GM12878 (cell line): ENCODE results near the gene PTPRN2. TPM values are rescaled to one million over a fixed set of nuclear protein-coding genes. Genes with fewer than 3 reads are reported as not detected.

Source experiments
- ATAC-seq: fragments of 200-7000 bp; cut with Tn5 transposase; 3 replicates; pipeline ENCODE4 v1.9.1; 2020; ENCODE audit warnings: mild to moderate bottlenecking, moderate library complexity
- BruUV-seq: library from RNA; stranded (reverse); fragments of 400-500 nt; replicated peaks from 2 replicates; lab custom pipeline; 2021; lab: Mats Ljungman, UMichigan
- CTCF ChIA-PET: fragments of 300-600 bp; sonication (Branson Sonifier 250); formaldehyde crosslinking; extraction: SDS; loops from one replicate; lab custom pipeline; 2021; ENCODE audit warnings: inconsistent platforms; lab: Yijun Ruan, JAX
- POLR2A ChIA-PET: fragments of 350-600 bp; formaldehyde crosslinking; extraction: SDS; loops from one replicate; lab custom pipeline; 2021; ENCODE audit warnings: inconsistent platforms; lab: Charles Lee
- RAD21 ChIA-PET: fragments of 300-600 bp; sonication (Branson Sonifier 250); formaldehyde crosslinking; loops from one replicate; lab custom pipeline; 2023; ENCODE audit warnings: antibody characterized with exemption; ENCODE audit not compliant: unreplicated experiment; lab: Charles Lee
- SMC1A ChIA-PET: fragments of 300-600 bp; sonication (Branson Sonifier 250); formaldehyde crosslinking; loops from one replicate; lab custom pipeline; 2023; ENCODE audit not compliant: unreplicated experiment, uncharacterized antibody; lab: Charles Lee
- DNase-seq: peaks from one replicate; pipeline ENCODE4 v3.0.0-alpha.2; 2011; ENCODE audit warnings: low read depth, low spot score
- FAIRE-seq: peaks from 3 replicates; lab custom pipeline; 2011; peaks lifted over from hg19 to GRCh38; lab: Jason Lieb, UNC
- H2AFZ ChIP-seq: 2 replicates; pipeline ENCODE4 v1.6.0; 2011; ENCODE audit warnings: low read depth, low read length, control low read depth; ENCODE audit not compliant: control insufficient read depth
- H3K27ac ChIP-seq: 2 replicates; pipeline ENCODE4 v1.5.1; 2011; ENCODE audit warnings: control low read depth; ENCODE audit not compliant: control insufficient read depth, insufficient read depth
- H3K27me3 ChIP-seq, 2 experiments: replicated peaks in 1 of 2; 2 replicates each; pipeline versions ENCODE4 v1.6.0 to v1.6.1; 2011; ENCODE audit warnings: low read length in 1 of 2; ENCODE audit not compliant: control insufficient read depth in 2 of 2, insufficient read depth in 2 of 2
- H3K36me3 ChIP-seq, 2 experiments: 2 replicates each; pipeline ENCODE4 v1.5.1; 2011; ENCODE audit warnings: low read length in 1 of 2; ENCODE audit not compliant: control insufficient read depth in 2 of 2, insufficient read depth in 2 of 2
- H3K4me1 ChIP-seq: 2 replicates; pipeline ENCODE4 v1.6.1; 2011; ENCODE audit warnings: mild to moderate bottlenecking, low read length, moderate library complexity, mixed read lengths; ENCODE audit not compliant: control insufficient read depth, insufficient read depth
- H3K4me2 ChIP-seq: 2 replicates; pipeline ENCODE4 v1.6.0; 2011; ENCODE audit warnings: control low read depth; ENCODE audit not compliant: control insufficient read depth, insufficient read depth
- H3K4me3 ChIP-seq: fragments of 200-600 bp; sonication (generic); 2 replicates; pipeline ENCODE4 v1.5.1; 2016
- H3K79me2 ChIP-seq: 2 replicates; pipeline ENCODE4 v1.6.0; 2011; ENCODE audit warnings: low read length; ENCODE audit not compliant: control insufficient read depth, insufficient read depth
- H3K9ac ChIP-seq: 2 replicates; pipeline ENCODE4 v1.8.0; 2011; ENCODE audit warnings: low read length, control low read depth, mixed read lengths; ENCODE audit not compliant: control insufficient read depth, insufficient read depth
- H3K9me3 ChIP-seq: replicated peaks from 3 replicates; pipeline ENCODE4 v1.5.1; 2011; ENCODE audit warnings: mild to moderate bottlenecking, low read length; ENCODE audit not compliant: control insufficient read depth, insufficient read depth
- H4K20me1 ChIP-seq: 2 replicates; pipeline ENCODE4 v1.6.0; 2011; ENCODE audit not compliant: control insufficient read depth, insufficient read depth
- BCL11A ChIP-seq: IDR thresholded peaks from 2 replicates; pipeline ENCODE4 v1.6.1; 2011; ENCODE audit warnings: low read depth, low read length
- CHD2 ChIP-seq: IDR thresholded peaks from 2 replicates; pipeline ENCODE4 v1.6.1; 2011; ENCODE audit warnings: low read depth, low read length, improper control_type of control experiment, borderline replicate concordance
- GABPA ChIP-seq: IDR thresholded peaks from 2 replicates; pipeline ENCODE4 v1.6.1; 2014; ENCODE audit warnings: antibody characterized with exemption, low read depth, mild to moderate bottlenecking, inconsistent platforms
- IKZF2 ChIP-seq, 2 experiments: fragments of 450-650 bp; IDR thresholded peaks; 2 replicates each; pipeline ENCODE4 v1.6.1; 2017; ENCODE audit warnings: mild to moderate bottlenecking in 2 of 2, moderate library complexity in 2 of 2
- IRF5 ChIP-seq: fragments of 450-650 bp; IDR thresholded peaks from 2 replicates; pipeline ENCODE4 v1.6.1; 2017; ENCODE audit warnings: borderline replicate concordance
- PAX8 ChIP-seq: fragments of 450-650 bp; IDR thresholded peaks from 2 replicates; pipeline ENCODE4 v1.6.1; 2017; ENCODE audit warnings: mild to moderate bottlenecking, moderate library complexity
- RUNX3 ChIP-seq: IDR thresholded peaks from 2 replicates; pipeline ENCODE4 v1.6.1; 2012; ENCODE audit warnings: low read length, inconsistent platforms
- ZBTB40 ChIP-seq: fragments of 450-650 bp; IDR thresholded peaks from 2 replicates; pipeline ENCODE4 v1.6.1; 2016; ENCODE audit warnings: mild to moderate bottlenecking, moderate library complexity, borderline replicate concordance
- WGBS: methylation state at CpG from one replicate; pipeline ENCODE4 v1.1.6; 2016; ENCODE audit warnings: low lambda C conversion rate; ENCODE audit not compliant: insufficient replicate concordance, insufficient coverage; ENCODE audit errors: missing lambda C conversion rate; 5-methylcytosine and 5-hydroxymethylcytosine counted together
- in situ Hi-C: fragments of 300-500 bp; cut with MboI; formaldehyde crosslinking; loops from 9 replicates; pipeline ENCODE4 v1.14.3; 2018; ENCODE audit warnings: mixed read lengths
- intact Hi-C: fragments of 100-400 bp; cut with micrococcal nuclease; formaldehyde crosslinking; loops from one replicate; pipeline ENCODE4 v1.14.2; 2022; ENCODE audit not compliant: unreplicated experiment
- polyA plus RNA-seq, 11 experiments: library from polyadenylated mRNA; depleted of rRNA in 4 of 11; unstranded in 6 of 11; stranded (reverse) in 5 of 11; fragments of >200 nt; fragmentation: Nextera tagmentation in 4 of 11; fragmentation: Illumina TruSeq in 1 of 11; extraction: Ambion mirVana in 4 of 11; extraction: Trizol in 1 of 11; gene quantifications; 1 replicate in 1 of 11; 2 replicates in 10 of 11; pipeline versions ENCODE4 v1.2.1 to v1.2.3, GENCODE V29; 2011 to 2016; ENCODE audit warnings: inconsistent platforms in 2 of 11, missing spikeins in 2 of 11, low read depth in 1 of 11
- total RNA-seq, 4 experiments: library from RNA; depleted of rRNA in 3 of 4; stranded (reverse); fragments of >200 nt in 3 of 4; fragmentation: Illumina TruSeq in 1 of 4; extraction: Trizol in 1 of 4; gene quantifications; 2 replicates each; pipeline versions ENCODE4 v1.2.1 to v1.2.3, GENCODE V29; 2013 to 2021
- TF ChIP-seq, protein P1 (sequence below): IDR thresholded peaks from 2 replicates; pipeline ENCODE4 v1.6.1; 2011; ENCODE audit warnings: low read depth, mild to moderate bottlenecking, low read length, moderate library complexity, borderline replicate concordance; ENCODE audit errors: extremely low read depth
- TF ChIP-seq, protein P2 (sequence below): IDR thresholded peaks from 2 replicates; pipeline ENCODE4 v1.6.1; 2011; ENCODE audit warnings: low read depth, low read length, improper control_type of control experiment, borderline replicate concordance
- TF ChIP-seq, protein P3 (sequence below), 3 experiments: IDR thresholded peaks in 2 of 3; conservative IDR thresholded peaks in 1 of 3; 2 replicates each; pipeline ENCODE4 v1.5.1; 2011; ENCODE audit warnings: low read depth in 3 of 3, low read length in 3 of 3, mild to moderate bottlenecking in 3 of 3, control low read depth in 2 of 3, moderate library complexity in 2 of 3, inconsistent platforms in 1 of 3, mixed read lengths in 1 of 3; ENCODE audit not compliant: control insufficient read depth in 2 of 3, insufficient read depth in 1 of 3; ENCODE audit errors: extremely low read depth in 1 of 3

The PTPRN2 gene
- total and polyA plus RNA-seq, 10 of the 15 experiments (the other 5 are each of a cell fraction or from before 2014, with no cell fraction given), result 5.4 TPM; not detected in 9

- SMC1A ChIA-PET, result no interaction called here
- Histone ChIP-seq H4K20me1 (no peaks in the 10 kb centered on the region), H2AFZ (no peak overlapping the region), H3K4me2 (no peak overlapping the region), H3K27me3 (no peaks in the 10 kb centered on the region), H3K27ac (no peak overlapping the region), H3K9ac (no peak overlapping the region), H3K79me2 (no peaks in the 10 kb centered on the region), H3K9me3 (peaks cover 2% of the 10 kb centered on the region; the same call in 1 of the 3 replicates), H3K4me1 (no peaks in the 10 kb centered on the region), H3K4me3 (no peak overlapping the region), H3K36me3 (no peaks in the 10 kb centered on the region)
- intact Hi-C loops, result no loop called here
- POLR2A ChIA-PET, result no interaction called here
- BruUV-seq, result no TSS peak
- WGBS, result 46% methylated on average over 11 of the region's 13 CpGs
- in situ Hi-C loops, result no loop called here
- DNase-seq, result no peak
- no peak for FAIRE-seq
- RAD21 ChIA-PET, result no interaction called here
- ATAC-seq, result no peak
- CTCF ChIA-PET, result no interaction called here
- TF ChIP-seq RUNX3 (no peak), IKZF2 (IDR thresholded peaks at IDR 0.05) (no peak), ZBTB40 (no peak), CHD2 (no peak), IRF5 (no peak), PAX8 (no peak), BCL11A (no peak), GABPA (no peak)
- TF ChIP-seq, protein P1, sequence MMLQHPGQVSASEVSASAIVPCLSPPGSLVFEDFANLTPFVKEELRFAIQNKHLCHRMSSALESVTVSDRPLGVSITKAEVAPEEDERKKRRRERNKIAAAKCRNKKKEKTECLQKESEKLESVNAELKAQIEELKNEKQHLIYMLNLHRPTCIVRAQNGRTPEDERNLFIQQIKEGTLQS, result no peak
- TF ChIP-seq, protein P2, sequence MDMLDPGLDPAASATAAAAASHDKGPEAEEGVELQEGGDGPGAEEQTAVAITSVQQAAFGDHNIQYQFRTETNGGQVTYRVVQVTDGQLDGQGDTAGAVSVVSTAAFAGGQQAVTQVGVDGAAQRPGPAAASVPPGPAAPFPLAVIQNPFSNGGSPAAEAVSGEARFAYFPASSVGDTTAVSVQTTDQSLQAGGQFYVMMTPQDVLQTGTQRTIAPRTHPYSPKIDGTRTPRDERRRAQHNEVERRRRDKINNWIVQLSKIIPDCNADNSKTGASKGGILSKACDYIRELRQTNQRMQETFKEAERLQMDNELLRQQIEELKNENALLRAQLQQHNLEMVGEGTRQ, result no peak
- TF ChIP-seq, protein P3, sequence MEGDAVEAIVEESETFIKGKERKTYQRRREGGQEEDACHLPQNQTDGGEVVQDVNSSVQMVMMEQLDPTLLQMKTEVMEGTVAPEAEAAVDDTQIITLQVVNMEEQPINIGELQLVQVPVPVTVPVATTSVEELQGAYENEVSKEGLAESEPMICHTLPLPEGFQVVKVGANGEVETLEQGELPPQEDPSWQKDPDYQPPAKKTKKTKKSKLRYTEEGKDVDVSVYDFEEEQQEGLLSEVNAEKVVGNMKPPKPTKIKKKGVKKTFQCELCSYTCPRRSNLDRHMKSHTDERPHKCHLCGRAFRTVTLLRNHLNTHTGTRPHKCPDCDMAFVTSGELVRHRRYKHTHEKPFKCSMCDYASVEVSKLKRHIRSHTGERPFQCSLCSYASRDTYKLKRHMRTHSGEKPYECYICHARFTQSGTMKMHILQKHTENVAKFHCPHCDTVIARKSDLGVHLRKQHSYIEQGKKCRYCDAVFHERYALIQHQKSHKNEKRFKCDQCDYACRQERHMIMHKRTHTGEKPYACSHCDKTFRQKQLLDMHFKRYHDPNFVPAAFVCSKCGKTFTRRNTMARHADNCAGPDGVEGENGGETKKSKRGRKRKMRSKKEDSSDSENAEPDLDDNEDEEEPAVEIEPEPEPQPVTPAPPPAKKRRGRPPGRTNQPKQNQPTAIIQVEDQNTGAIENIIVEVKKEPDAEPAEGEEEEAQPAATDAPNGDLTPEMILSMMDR (IDR thresholded peaks at IDR 0.05 in 2 of 3, conservative IDR thresholded peaks at IDR 0.05 in 1 of 3; ENCODE audit: control insufficient read depth in 2 of 3, extremely low read depth in 1 of 3, insufficient read depth in 1 of 3, low read depth in 3 of 3, low read length in 3 of 3), result no peak
Observed at GRCh38 chr7:157787275-157787701, 800.3 kb downstream of the PTPRN2 start.
